GM23338 (cell line): ENCODE measurements around the gene SORD. TPM values are rescaled to one million over a fixed set of nuclear protein-coding genes. Genes with fewer than 3 reads are reported as not detected.
"Not testable (repeated sequence)": the region's sequence is repeated elsewhere in the genome, so short reads cannot be mapped to it uniquely, and the experiment has no call there.

Experiments
- ATAC-seq: fragments of 200-7000 bp; cut with Tn5 transposase; 3 replicates; pipeline ENCODE4 v1.9.1; 2020
- DNase-seq: peaks from one replicate; pipeline ENCODE4 v3.0.0-alpha.2; 2015; ENCODE audit warnings: low spot score
- H2AFZ ChIP-seq: fragments of 200-600 bp; sonication (generic); 2 replicates; pipeline ENCODE4 v1.8.0; 2016; ENCODE audit warnings: antibody characterized with exemption, mild to moderate bottlenecking, moderate library complexity
- H3F3A ChIP-seq: fragments of 200-600 bp; sonication (generic); replicated peaks from 2 replicates; pipeline ENCODE4 v1.8.0; 2017; ENCODE audit warnings: antibody characterized with exemption, mixed run types, low read depth
- H3K27ac ChIP-seq: fragments of 200-600 bp; sonication (generic); 2 replicates; pipeline ENCODE4 v1.6.1; 2016; ENCODE audit warnings: low read depth
- H3K27me3 ChIP-seq: fragments of 200-600 bp; sonication (generic); 2 replicates; pipeline ENCODE4 v1.8.0; 2016; ENCODE audit warnings: mild to moderate bottlenecking, mixed run types, moderate library complexity; ENCODE audit not compliant: insufficient read depth
- H3K36me3 ChIP-seq: fragments of 200-600 bp; sonication (generic); 2 replicates; pipeline ENCODE4 v1.8.0; 2016; ENCODE audit warnings: mild to moderate bottlenecking; ENCODE audit not compliant: insufficient read depth
- H3K4me1 ChIP-seq: fragments of 200-600 bp; sonication (generic); 2 replicates; pipeline ENCODE4 v1.8.0; 2016; ENCODE audit warnings: mild to moderate bottlenecking, moderate library complexity; ENCODE audit not compliant: insufficient read depth
- H3K4me2 ChIP-seq: fragments of 200-600 bp; sonication (generic); 2 replicates; pipeline ENCODE4 v1.7.1; 2017; ENCODE audit warnings: mixed run types
- H3K4me3 ChIP-seq: fragments of 200-600 bp; sonication (generic); 2 replicates; pipeline ENCODE4 v1.6.1; 2016; ENCODE audit warnings: mixed run types
- H3K79me2 ChIP-seq: fragments of 200-600 bp; sonication (generic); replicated peaks from 2 replicates; pipeline ENCODE4 v1.8.0; 2017; ENCODE audit warnings: mild to moderate bottlenecking; ENCODE audit not compliant: insufficient read depth
- H3K9me2 ChIP-seq: fragments of 200-600 bp; sonication (generic); 2 replicates; pipeline ENCODE4 v1.8.0; 2017; ENCODE audit not compliant: insufficient read depth
- H4K20me1 ChIP-seq: fragments of 200-600 bp; sonication (generic); replicated peaks from 2 replicates; pipeline ENCODE4 v1.8.0; 2017; ENCODE audit warnings: mild to moderate bottlenecking; ENCODE audit not compliant: insufficient read depth
- H3K27ac Mint-ChIP-seq: 2 replicates; pipeline ENCODE4 v1.8.0; 2020; ENCODE audit warnings: inconsistent platforms, mild to moderate bottlenecking, moderate library complexity, mixed read lengths
- H3K27me3 Mint-ChIP-seq: 3 replicates; pipeline ENCODE4 v1.8.0; 2022; ENCODE audit warnings: low read depth, mild to moderate bottlenecking, moderate library complexity, mixed read lengths, inconsistent platforms; ENCODE audit not compliant: insufficient read depth, poor library complexity
- H3K36me3 Mint-ChIP-seq: 3 replicates; pipeline ENCODE4 v1.8.0; 2021; ENCODE audit warnings: low read depth, mild to moderate bottlenecking, inconsistent platforms, moderate library complexity, mixed read lengths
- H3K4me1 Mint-ChIP-seq: 3 replicates; pipeline ENCODE4 v1.8.0; 2020; ENCODE audit warnings: mild to moderate bottlenecking, inconsistent platforms, mixed read lengths
- H3K4me3 Mint-ChIP-seq: 3 replicates; pipeline ENCODE4 v1.8.0; 2021; ENCODE audit warnings: moderate library complexity, mild to moderate bottlenecking, inconsistent platforms, mixed read lengths
- H3K9me3 Mint-ChIP-seq: 3 replicates; pipeline ENCODE4 v1.8.0; 2020; ENCODE audit warnings: moderate library complexity, mild to moderate bottlenecking, inconsistent platforms, mixed read lengths
- CTCF ChIP-seq, 2 experiments: fragments of 200-600 bp in 1 of 2; sonication (generic) in 1 of 2; conservative IDR thresholded peaks; 2 replicates each; pipeline versions ENCODE4 v1.5.1 to v1.6.1; 2016 to 2017; ENCODE audit warnings: antibody characterized with exemption in 2 of 2, low read depth in 2 of 2, mild to moderate bottlenecking in 2 of 2, moderate library complexity in 1 of 2
- ETS1 ChIP-seq: IDR thresholded peaks from 2 replicates; pipeline ENCODE4 v1.6.1; 2016; ENCODE audit warnings: antibody characterized with exemption
- EZH2 ChIP-seq: fragments of 200-600 bp; sonication (generic); IDR thresholded peaks from one replicate; pipeline ENCODE4 v1.8.0; 2017; ENCODE audit warnings: antibody characterized with exemption, mild to moderate bottlenecking, low read depth; ENCODE audit not compliant: unreplicated experiment
- EZH2phosphoT487 ChIP-seq: fragments of 200-600 bp; sonication (generic); IDR thresholded peaks from one replicate; pipeline ENCODE4 v1.8.1; 2018; ENCODE audit warnings: antibody characterized with exemption; ENCODE audit not compliant: unreplicated experiment
- JUNB ChIP-seq: IDR thresholded peaks from one replicate; pipeline ENCODE4 v1.6.1; 2016; ENCODE audit warnings: antibody characterized with exemption; ENCODE audit not compliant: unreplicated experiment
- NANOG ChIP-seq: IDR thresholded peaks from 2 replicates; pipeline ENCODE4 v1.6.1; 2016; ENCODE audit warnings: antibody characterized with exemption, borderline replicate concordance
- POLR2AphosphoS5 ChIP-seq: IDR thresholded peaks from 2 replicates; pipeline ENCODE4 v1.6.1; 2016; ENCODE audit warnings: antibody characterized with exemption, low read depth
- STAT1 ChIP-seq: IDR thresholded peaks from one replicate; pipeline ENCODE4 v1.6.1; 2016; ENCODE audit warnings: antibody characterized with exemption; ENCODE audit not compliant: unreplicated experiment
- ZNF114 ChIP-seq: fragments of 250-450 bp; sonication (Bioruptor Pico); IDR thresholded peaks from 2 replicates; pipeline ENCODE4 v1.5.0; 2020; ENCODE audit warnings: mild to moderate bottlenecking, moderate library complexity
- ZNF462 ChIP-seq: fragments of 250-450 bp; sonication (Bioruptor Pico); IDR thresholded peaks from 2 replicates; pipeline ENCODE4 v1.5.0; 2020; ENCODE audit warnings: mild to moderate bottlenecking, moderate library complexity
- polyA plus RNA-seq: library from polyadenylated mRNA; unstranded; fragments of >200 nt; fragmentation: Nextera tagmentation; extraction: Ambion mirVana; gene quantifications from 2 replicates; pipeline ENCODE4 v1.2.1, GENCODE V29; 2016
- total RNA-seq: library from RNA; depleted of rRNA; stranded (reverse); fragments of >200 nt; shearing (Covaris generic); gene quantifications from 2 replicates; pipeline ENCODE4 v1.2.3, GENCODE V29; 2014

SORD gene
- total and polyA plus RNA-seq, 2 experiments from 2014 or later, result 12.5 to 55.0 TPM

- Mint-ChIP-seq H3K4me1 (peaks cover 18% of the 10 kb centered on the region), H3K4me3 (peak overlapping the region; percentile 88), H3K9me3 (peaks cover 14% of the 10 kb centered on the region), H3K36me3 (peaks cover 31% of the 10 kb centered on the region), H3K27ac (peak overlapping the region; percentile 80; the same call in 1 of the 2 replicates), H3K27me3 (peaks cover 14% of the 10 kb centered on the region)
- Histone ChIP-seq H3K79me2 (peaks cover 35% of the 10 kb centered on the region), H3K4me3 (peak overlapping the region; percentile 89), H4K20me1 (peaks cover 7% of the 10 kb centered on the region; the same call in 1 of the 2 replicates), H3F3A (no peaks in the 10 kb centered on the region), H3K9me2 (no peaks in the 10 kb centered on the region), H3K4me2 (peak overlapping the region; percentile 94), H3K36me3 (peaks cover under 1% of the 10 kb centered on the region; the same call in 1 of the 2 replicates), H3K4me1 (peaks cover 8% of the 10 kb centered on the region), H3K27ac (no peak overlapping the region), H2AFZ (peak overlapping the region; percentile 83), H3K27me3 (no peaks in the 10 kb centered on the region)
- DNase-seq, result peak; percentile 35
- TF ChIP-seq EZH2phosphoT487 (no peak), EZH2 (no peak), JUNB (no peak), NANOG (no peak), POLR2AphosphoS5 (no peak), ZNF114 (no peak), STAT1 (no peak), CTCF (conservative IDR thresholded peaks at IDR 0.05; ENCODE audit: low read depth in 2 of 2) (no peak), ZNF462 (CRISPR knock-in tag) (no peak), ETS1 (no peak)
- peak; percentile 2; the same call in 2 of the 3 replicates for ATAC-seq
These were observed 747 bp downstream of the SORD start for GRCh38 chr15:45023659-45024225.

- peaks cover 35% of the 10 kb centered on the region for H3K79me2 ChIP-seq
- not testable (repeated sequence) for H3K27me3 ChIP-seq, H3K9me2 ChIP-seq, H3K27ac Mint-ChIP-seq, H2AFZ ChIP-seq, H4K20me1 ChIP-seq, H3K36me3 ChIP-seq, H3K4me2 ChIP-seq, H3K4me3 ChIP-seq, DNase-seq, ATAC-seq, H3K27ac ChIP-seq, H3K4me1 ChIP-seq, H3F3A ChIP-seq
- Mint-ChIP-seq H3K36me3 (peaks cover 40% of the 10 kb centered on the region), H3K4me3 (peak overlapping the region; percentile 16; the same call in 1 of the 3 replicates), H3K9me3 (peaks cover 24% of the 10 kb centered on the region), H3K27me3 (peaks cover 15% of the 10 kb centered on the region), H3K4me1 (peaks cover 18% of the 10 kb centered on the region)
These were observed 1.7 kb downstream of the SORD start for GRCh38 chr15:45024649-45025048.
